GM18505 (cell line): ENCODE results near the gene CCL26.
"Not testable (repeated sequence)": the region's sequence is repeated elsewhere in the genome, so short reads cannot be mapped to it uniquely, and the experiment has no call there.

Experiments used
- ATAC-seq: cut with Tn5 transposase; IDR thresholded peaks from one replicate; pipeline ENCODE4 v1.9.1; 2021; ENCODE audit not compliant: unreplicated experiment
- POLR2A ChIP-seq: IDR thresholded peaks from 4 replicates; pipeline ENCODE4 v1.6.1; 2011; ENCODE audit warnings: borderline replicate concordance; ENCODE audit not compliant: insufficient read depth, insufficient read length; ENCODE audit errors: extremely low read depth

The CCL26 gene

GRCh38 chr7:75738604-75738974, 33.4 kb downstream of the CCL26 start, which contains the start of gene HIP1:
Gene HIP1 (minus strand): TSS chr7:75738941. CDS start chr7:75738920, 21 bp downstream.
- no peak for ATAC-seq
- peak; percentile 18 for TF ChIP-seq POLR2A

GRCh38 chr7:75737856-75738603, 34.0 kb downstream of the CCL26 start:
- TF ChIP-seq POLR2A, result no peak

GRCh38 chr7:75735581-75736350, 36.2 kb downstream of the CCL26 start:
- no peak for TF ChIP-seq POLR2A
- ATAC-seq, result no peak

More at GRCh38 chr7:75737856-75738603, 34.0 kb downstream of the CCL26 start:
- no peak for ATAC-seq

- TF ChIP-seq POLR2A, result no peak
- no peak for ATAC-seq
Observed at GRCh38 chr7:75734586-75735458, 37.2 kb downstream of the CCL26 start.

GRCh38 chr7:75732764-75733630, 39.0 kb downstream of the CCL26 start:
- ATAC-seq, result no peak
- no peak for TF ChIP-seq POLR2A

GRCh38 chr7:75732016-75732521, 39.9 kb downstream of the CCL26 start:
- TF ChIP-seq POLR2A, result no peak
- no peak for ATAC-seq

GRCh38 chr7:75729851-75730274, 42.1 kb downstream of the CCL26 start:
- no peak for ATAC-seq
- TF ChIP-seq POLR2A, result no peak

GRCh38 chr7:75727881-75728593, 44.0 kb downstream of the CCL26 start:
- TF ChIP-seq POLR2A, result no peak
- no peak for ATAC-seq

GRCh38 chr7:75727351-75727750, 44.7 kb downstream of the CCL26 start:
- not testable (repeated sequence) for ATAC-seq

GRCh38 chr7:75725306-75725705, 46.7 kb downstream of the CCL26 start:
- TF ChIP-seq POLR2A, result no peak
- ATAC-seq, result no peak

- ATAC-seq, result no peak
- TF ChIP-seq POLR2A, result no peak
Observed at GRCh38 chr7:75723444-75723843, 48.6 kb downstream of the CCL26 start.

GRCh38 chr7:75722373-75722772, 49.6 kb downstream of the CCL26 start:
- no peak for TF ChIP-seq POLR2A
- no peak for ATAC-seq

- not testable (repeated sequence) for ATAC-seq
Observed at GRCh38 chr7:75721922-75722321, 50.1 kb downstream of the CCL26 start.
